GM12878 (cell line): ENCODE results near the gene TMEM63B. TPM values are rescaled to one million over a fixed set of nuclear protein-coding genes. Genes with fewer than 3 reads are reported as not detected.
"Not testable (repeated sequence)": the region's sequence is repeated elsewhere in the genome, so short reads cannot be mapped to it uniquely, and the experiment has no call there.

Experiments used
- ATAC-seq: fragments of 200-7000 bp; cut with Tn5 transposase; 3 replicates; pipeline ENCODE4 v1.9.1; 2020; ENCODE audit warnings: mild to moderate bottlenecking, moderate library complexity
- BruUV-seq: library from RNA; stranded (reverse); fragments of 400-500 nt; replicated peaks from 2 replicates; lab custom pipeline; 2021; lab: Mats Ljungman, UMichigan
- CTCF ChIA-PET: fragments of 300-600 bp; sonication (Branson Sonifier 250); formaldehyde crosslinking; extraction: SDS; loops from one replicate; lab custom pipeline; 2021; ENCODE audit warnings: inconsistent platforms; lab: Yijun Ruan, JAX
- POLR2A ChIA-PET: fragments of 350-600 bp; formaldehyde crosslinking; extraction: SDS; loops from one replicate; lab custom pipeline; 2021; ENCODE audit warnings: inconsistent platforms; lab: Charles Lee
- RAD21 ChIA-PET: fragments of 300-600 bp; sonication (Branson Sonifier 250); formaldehyde crosslinking; loops from one replicate; lab custom pipeline; 2023; ENCODE audit warnings: antibody characterized with exemption; ENCODE audit not compliant: unreplicated experiment; lab: Charles Lee
- SMC1A ChIA-PET: fragments of 300-600 bp; sonication (Branson Sonifier 250); formaldehyde crosslinking; loops from one replicate; lab custom pipeline; 2023; ENCODE audit not compliant: unreplicated experiment, uncharacterized antibody; lab: Charles Lee
- DNase-seq: peaks from one replicate; pipeline ENCODE4 v3.0.0-alpha.2; 2011; ENCODE audit warnings: low read depth, low spot score
- FAIRE-seq: peaks from 3 replicates; lab custom pipeline; 2011; peaks lifted over from hg19 to GRCh38; lab: Jason Lieb, UNC
- H2AFZ ChIP-seq: 2 replicates; pipeline ENCODE4 v1.6.0; 2011; ENCODE audit warnings: low read depth, low read length, control low read depth; ENCODE audit not compliant: control insufficient read depth
- H3K27ac ChIP-seq: 2 replicates; pipeline ENCODE4 v1.5.1; 2011; ENCODE audit warnings: control low read depth; ENCODE audit not compliant: control insufficient read depth, insufficient read depth
- H3K27me3 ChIP-seq, 2 experiments: replicated peaks in 1 of 2; 2 replicates each; pipeline versions ENCODE4 v1.6.0 to v1.6.1; 2011; ENCODE audit warnings: low read length in 1 of 2; ENCODE audit not compliant: control insufficient read depth in 2 of 2, insufficient read depth in 2 of 2
- H3K36me3 ChIP-seq, 2 experiments: 2 replicates each; pipeline ENCODE4 v1.5.1; 2011; ENCODE audit warnings: low read length in 1 of 2; ENCODE audit not compliant: control insufficient read depth in 2 of 2, insufficient read depth in 2 of 2
- H3K4me1 ChIP-seq: 2 replicates; pipeline ENCODE4 v1.6.1; 2011; ENCODE audit warnings: mild to moderate bottlenecking, low read length, moderate library complexity, mixed read lengths; ENCODE audit not compliant: control insufficient read depth, insufficient read depth
- H3K4me2 ChIP-seq: 2 replicates; pipeline ENCODE4 v1.6.0; 2011; ENCODE audit warnings: control low read depth; ENCODE audit not compliant: control insufficient read depth, insufficient read depth
- H3K4me3 ChIP-seq: fragments of 200-600 bp; sonication (generic); 2 replicates; pipeline ENCODE4 v1.5.1; 2016
- H3K79me2 ChIP-seq: 2 replicates; pipeline ENCODE4 v1.6.0; 2011; ENCODE audit warnings: low read length; ENCODE audit not compliant: control insufficient read depth, insufficient read depth
- H3K9ac ChIP-seq: 2 replicates; pipeline ENCODE4 v1.8.0; 2011; ENCODE audit warnings: low read length, control low read depth, mixed read lengths; ENCODE audit not compliant: control insufficient read depth, insufficient read depth
- H3K9me3 ChIP-seq: replicated peaks from 3 replicates; pipeline ENCODE4 v1.5.1; 2011; ENCODE audit warnings: mild to moderate bottlenecking, low read length; ENCODE audit not compliant: control insufficient read depth, insufficient read depth
- H4K20me1 ChIP-seq: 2 replicates; pipeline ENCODE4 v1.6.0; 2011; ENCODE audit not compliant: control insufficient read depth, insufficient read depth
- ATF2 ChIP-seq: IDR thresholded peaks from 2 replicates; pipeline ENCODE4 v1.6.1; 2012; ENCODE audit warnings: low read length, inconsistent platforms
- CBFB ChIP-seq: IDR thresholded peaks from 2 replicates; pipeline ENCODE4 v1.6.1; 2016; ENCODE audit warnings: antibody characterized with exemption, low read depth
- CTCF ChIP-seq, 3 experiments: IDR thresholded peaks in 2 of 3; conservative IDR thresholded peaks in 1 of 3; 2 replicates each; pipeline ENCODE4 v1.5.1; 2011; ENCODE audit warnings: low read depth in 3 of 3, low read length in 3 of 3, mild to moderate bottlenecking in 3 of 3, control low read depth in 2 of 3, moderate library complexity in 2 of 3, inconsistent platforms in 1 of 3, mixed read lengths in 1 of 3; ENCODE audit not compliant: control insufficient read depth in 2 of 3, insufficient read depth in 1 of 3; ENCODE audit errors: extremely low read depth in 1 of 3
- MYB ChIP-seq: fragments of 150-350 bp; IDR thresholded peaks from 2 replicates; pipeline ENCODE4 v1.6.1; 2014; ENCODE audit warnings: mild to moderate bottlenecking, low read depth, low read length, borderline replicate concordance
- NR2C2 ChIP-seq: IDR thresholded peaks from 2 replicates; pipeline ENCODE4 v1.6.1; 2011; ENCODE audit warnings: borderline replicate concordance, low read depth; ENCODE audit not compliant: control insufficient read depth, insufficient read length
- RAD51 ChIP-seq: fragments of 450-650 bp; IDR thresholded peaks from 2 replicates; pipeline ENCODE4 v1.6.1; 2016; ENCODE audit warnings: moderate library complexity, mild to moderate bottlenecking, inconsistent platforms
- RELB ChIP-seq: fragments of 450-650 bp; IDR thresholded peaks from 2 replicates; pipeline ENCODE4 v1.6.1; 2017; ENCODE audit warnings: low read depth, mild to moderate bottlenecking, moderate library complexity
- RFX5 ChIP-seq: IDR thresholded peaks from 2 replicates; pipeline ENCODE4 v1.6.1; 2011; ENCODE audit warnings: low read depth, low read length, improper control_type of control experiment
- SMARCA5 ChIP-seq: fragments of 450-650 bp; IDR thresholded peaks from 2 replicates; pipeline ENCODE4 v1.6.1; 2017; ENCODE audit warnings: mild to moderate bottlenecking
- SP1 ChIP-seq: IDR thresholded peaks from one replicate; pipeline ENCODE4 v1.6.1; 2011; ENCODE audit warnings: low read depth, low read length
- TARDBP ChIP-seq: IDR thresholded peaks from 2 replicates; pipeline ENCODE4 v1.6.1; 2016; ENCODE audit warnings: borderline replicate concordance
- USF1 ChIP-seq: IDR thresholded peaks from 2 replicates; pipeline ENCODE4 v1.6.1; 2011; ENCODE audit warnings: borderline replicate concordance, low read depth, mild to moderate bottlenecking, moderate library complexity, mixed read lengths, low read length; ENCODE audit not compliant: insufficient read depth; ENCODE audit errors: extremely low read length
- YY1 ChIP-seq: IDR thresholded peaks from 2 replicates; pipeline ENCODE4 v1.6.1; 2011; ENCODE audit warnings: low read depth, mild to moderate bottlenecking, low read length
- WGBS: methylation state at CpG from one replicate; pipeline ENCODE4 v1.1.6; 2016; ENCODE audit warnings: low lambda C conversion rate; ENCODE audit not compliant: insufficient replicate concordance, insufficient coverage; ENCODE audit errors: missing lambda C conversion rate; 5-methylcytosine and 5-hydroxymethylcytosine counted together
- in situ Hi-C: fragments of 300-500 bp; cut with MboI; formaldehyde crosslinking; loops from 9 replicates; pipeline ENCODE4 v1.14.3; 2018; ENCODE audit warnings: mixed read lengths
- intact Hi-C: fragments of 100-400 bp; cut with micrococcal nuclease; formaldehyde crosslinking; loops from one replicate; pipeline ENCODE4 v1.14.2; 2022; ENCODE audit not compliant: unreplicated experiment
- polyA plus RNA-seq, 11 experiments: library from polyadenylated mRNA; depleted of rRNA in 4 of 11; unstranded in 6 of 11; stranded (reverse) in 5 of 11; fragments of >200 nt; fragmentation: Nextera tagmentation in 4 of 11; fragmentation: Illumina TruSeq in 1 of 11; extraction: Ambion mirVana in 4 of 11; extraction: Trizol in 1 of 11; gene quantifications; 1 replicate in 1 of 11; 2 replicates in 10 of 11; pipeline versions ENCODE4 v1.2.1 to v1.2.3, GENCODE V29; 2011 to 2016; ENCODE audit warnings: inconsistent platforms in 2 of 11, missing spikeins in 2 of 11, low read depth in 1 of 11
- total RNA-seq, 4 experiments: library from RNA; depleted of rRNA in 3 of 4; stranded (reverse); fragments of >200 nt in 3 of 4; fragmentation: Illumina TruSeq in 1 of 4; extraction: Trizol in 1 of 4; gene quantifications; 2 replicates each; pipeline versions ENCODE4 v1.2.1 to v1.2.3, GENCODE V29; 2013 to 2021

TMEM63B gene
- total and polyA plus RNA-seq, 10 of the 15 experiments (the other 5 are each of a cell fraction or from before 2014, with no cell fraction given): 0.09 to 15.0 (median 7.1) TPM; not detected in 1

- ChIA-PET POLR2A (no interaction called here), RAD21 (interaction anchor here (1.2 kb wide), 1 partner anchor 84 kb away, joined by 3 read pairs; no protein-coding TSS in a partner anchor), CTCF (no interaction called here), SMC1A (no interaction called here)
- Histone ChIP-seq H3K4me3 (no peak overlapping the region), H2AFZ (no peak overlapping the region), H3K9ac (no peak overlapping the region), H3K36me3 (no peaks in the 10 kb centered on the region), H3K4me1 (peaks cover 10% of the 10 kb centered on the region), H3K9me3 (no peaks in the 10 kb centered on the region), H3K27me3 (0 out of 4 replicates have a peak, but pooled peaks cover 0 to 2% of the 10 kb centered on the region in 2 experiments), H3K27ac (no peak overlapping the region), H3K79me2 (no peaks in the 10 kb centered on the region), H3K4me2 (no peak overlapping the region), H4K20me1 (no peaks in the 10 kb centered on the region)
- in situ Hi-C loops (no loop called here), intact Hi-C loops (no loop called here)
- no TSS peak for BruUV-seq
- 82% methylated on average over 4 of the region's 4 CpGs for WGBS
- DNase-seq (no peak), ATAC-seq (no peak), FAIRE-seq (no peak)
- no peak for TF ChIP-seq USF1
- no peak for TF ChIP-seq RFX5
- TF ChIP-seq CTCF (IDR thresholded peaks at IDR 0.05 in 2 of 3, conservative IDR thresholded peaks at IDR 0.05 in 1 of 3; ENCODE audit: control insufficient read depth in 2 of 3, extremely low read depth in 1 of 3, insufficient read depth in 1 of 3, low read depth in 3 of 3, low read length in 3 of 3): no peak
- no peak for TF ChIP-seq ATF2
- no peak for TF ChIP-seq NR2C2
- TF ChIP-seq CBFB: no peak
- TF ChIP-seq TARDBP: no peak
- no peak for TF ChIP-seq YY1
- TF ChIP-seq SP1: no peak
- no peak for TF ChIP-seq SMARCA5
- TF ChIP-seq MYB: no peak
- no peak for TF ChIP-seq RAD51
- no peak for TF ChIP-seq RELB
Measured at GRCh38 chr6:44180886-44181285, 53.5 kb downstream of the TMEM63B start.

- H3K79me2 ChIP-seq, intact Hi-C loops, BruUV-seq, H4K20me1 ChIP-seq, H3K27ac ChIP-seq, H3K4me2 ChIP-seq, H3K36me3 ChIP-seq, H3K27me3 ChIP-seq, POLR2A ChIA-PET, DNase-seq, FAIRE-seq, ATAC-seq, H3K9me3 ChIP-seq, in situ Hi-C loops, H2AFZ ChIP-seq, H3K9ac ChIP-seq, SMC1A ChIA-PET, H3K4me1 ChIP-seq, RAD21 ChIA-PET, H3K4me3 ChIP-seq: not testable (repeated sequence)
- CTCF ChIA-PET: interaction anchor here (1.3 to 1.6 kb wide), 2 partner anchors 9 to 40 kb away, joined by 3 read pairs; no protein-coding TSS in a partner anchor
Measured at GRCh38 chr6:44181784-44182183, 54.4 kb downstream of the TMEM63B start.
